Measurements from ENCODE around the gene ANGPT4. TPM values are rescaled to one million over a fixed set of nuclear protein-coding genes. Genes with fewer than 3 reads are reported as not detected.

Gene ANGPT4
- total and polyA plus RNA-seq, 9 of the 15 experiments (the other 6 are each of a cell fraction or from before 2014, with no cell fraction given), result not detected

- no peak overlapping the region for H3K4me2 ChIP-seq (ENCODE audit: insufficient read depth, low read length)
- FAIRE-seq (no peak), ATAC-seq (no peak), DNase-seq (ENCODE audit: extremely low read depth in 1 of 4, low spot score in 3 of 4) (no peak)
- BruUV-seq (replicated peaks), result no TSS peak
- H3K9me1 ChIP-seq (ENCODE audit: control insufficient read depth, insufficient read depth, low read length), result no peaks in the 10 kb centered on the region
- no peak overlapping the region for H3K9ac ChIP-seq (ENCODE audit: insufficient read depth in 1 of 2, low read depth in 2 of 2, low read length in 2 of 2)
- intact Hi-C loops (cut with micrococcal nuclease) (no loop called here), in situ Hi-C loops (cut with MboI) (no loop called here)
- no peak for TF ChIP-seq SRSF9 (IDR thresholded peaks at IDR 0.05; ENCODE audit: borderline replicate concordance, low read depth, low read length)
- no peak for TF ChIP-seq REST (IDR thresholded peaks at IDR 0.05; ENCODE audit: borderline replicate concordance)
- no peak for TF ChIP-seq REST (CRISPR knock-in tag; IDR thresholded peaks at IDR 0.05; ENCODE audit: low read depth)
- H2AFZ ChIP-seq (ENCODE audit: low read depth, low read length), result no peak overlapping the region
- H3K27ac ChIP-seq (ENCODE audit: extremely low read depth, low read depth, low read length), result no peak overlapping the region
- 8% methylated on average over 9 of the region's 9 CpGs for WGBS (ENCODE audit: insufficient coverage, low coverage, missing lambda C conversion rate)
- no peaks in the 10 kb centered on the region; a peak in 1 of 5 replicates for H3K4me1 ChIP-seq (replicated peaks in 1 of 2; ENCODE audit: control insufficient read depth in 2 of 2, insufficient read depth in 2 of 2, low read length in 2 of 2)
- ChIA-PET POLR2A (interaction anchor here (0.6 kb wide), 1 partner anchor 152 kb away, joined by 4 read pairs; no protein-coding TSS in a partner anchor), CTCF (ENCODE audit: low intra/inter-chr PET ratio) (no interaction called here)
- H3K79me2 ChIP-seq (ENCODE audit: control insufficient read depth, insufficient read depth, low read length), result no peaks in the 10 kb centered on the region
- H4K20me1 ChIP-seq (replicated peaks; ENCODE audit: control insufficient read depth, insufficient read depth, low read length), result no peaks in the 10 kb centered on the region
- peaks cover 13 to 55% of the 10 kb centered on the region in 2 experiments; a peak in 4 of 5 replicates for H3K27me3 ChIP-seq (ENCODE audit: control insufficient read depth in 2 of 2, insufficient read depth in 2 of 2, low read length in 2 of 2)
- no peaks in the 10 kb centered on the region for H3K9me3 ChIP-seq (replicated peaks; ENCODE audit: control insufficient read depth, insufficient read depth, low read depth, low read length)
- H3K4me3 ChIP-seq, result no peak overlapping the region
- no peaks in the 10 kb centered on the region for H3K36me3 ChIP-seq (ENCODE audit: control insufficient read depth, insufficient read depth, low read length)
These were observed 28.0 kb upstream of the ANGPT4 start for GRCh38 chr20:944148-944547.

Data from K562 (cell line).